SKM-1 (cell line): ENCODE data around the gene DCC.

ENCODE experiments used
- DNase-seq: peaks from one replicate; lab custom pipeline; 2025; ENCODE audit not compliant: unreplicated experiment; lab: John Stamatoyannopoulos, UW

Gene DCC

DNA sequence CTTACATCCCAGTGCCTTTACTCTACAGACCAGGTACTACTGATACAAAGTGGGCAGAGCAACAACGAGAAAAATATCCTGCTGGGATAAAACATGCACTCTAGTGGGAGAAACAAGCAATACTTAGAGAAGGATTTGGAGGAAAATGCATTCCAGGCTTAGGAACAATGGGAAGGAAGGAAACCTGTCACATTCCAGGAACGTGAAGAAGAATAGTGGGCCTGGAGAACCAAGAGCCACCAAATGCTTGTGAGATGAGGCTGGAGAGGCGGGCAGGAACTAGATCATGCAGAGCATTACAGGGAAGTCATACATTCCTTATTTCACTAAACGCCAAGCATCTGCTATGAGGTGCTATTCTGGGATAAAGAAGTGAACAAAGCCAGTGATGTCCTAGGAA lies 342.3 kb downstream of the DCC start:
- no peak for DNase-seq

DNA sequence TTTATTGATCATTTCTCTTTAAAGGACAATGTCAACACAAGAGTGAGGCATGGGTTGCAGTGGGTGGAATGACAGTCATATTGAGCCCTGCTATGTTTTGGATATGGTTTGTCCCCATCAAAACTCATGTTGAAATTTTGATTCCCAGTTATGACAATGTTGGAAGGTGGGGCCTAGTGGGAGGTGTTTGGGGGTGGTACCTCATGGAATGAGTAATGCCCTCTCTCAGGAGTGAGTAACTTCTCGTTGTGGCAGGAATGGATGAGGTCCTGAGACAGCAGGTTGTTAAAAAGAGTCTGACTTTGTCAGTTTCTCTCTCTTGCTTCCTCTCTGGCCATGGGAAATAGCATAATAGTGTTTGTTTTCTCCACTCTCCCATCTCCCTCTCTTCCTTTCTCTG lies 345.3 kb downstream of the DCC start:
- no peak for DNase-seq

DNA sequence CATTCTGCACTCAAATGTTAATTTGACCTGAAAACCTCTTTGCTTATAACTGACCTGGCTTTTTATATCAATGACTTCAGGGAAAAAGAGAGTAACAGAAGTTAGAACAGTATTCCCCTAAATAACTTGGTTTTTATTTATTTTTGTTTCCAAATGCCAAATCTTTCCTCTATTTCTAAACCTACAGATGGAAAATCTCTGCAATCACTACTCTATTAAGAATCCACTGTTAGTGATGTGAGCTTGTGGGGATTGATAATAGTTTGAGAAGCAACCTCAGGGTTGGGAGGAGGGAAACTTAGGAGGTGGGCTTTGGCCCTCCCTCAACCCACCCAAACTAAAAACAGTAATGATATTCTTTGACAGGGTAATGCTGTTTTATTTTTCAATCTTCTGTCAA lies 351.8 kb downstream of the DCC start:
- no peak for DNase-seq

DNA sequence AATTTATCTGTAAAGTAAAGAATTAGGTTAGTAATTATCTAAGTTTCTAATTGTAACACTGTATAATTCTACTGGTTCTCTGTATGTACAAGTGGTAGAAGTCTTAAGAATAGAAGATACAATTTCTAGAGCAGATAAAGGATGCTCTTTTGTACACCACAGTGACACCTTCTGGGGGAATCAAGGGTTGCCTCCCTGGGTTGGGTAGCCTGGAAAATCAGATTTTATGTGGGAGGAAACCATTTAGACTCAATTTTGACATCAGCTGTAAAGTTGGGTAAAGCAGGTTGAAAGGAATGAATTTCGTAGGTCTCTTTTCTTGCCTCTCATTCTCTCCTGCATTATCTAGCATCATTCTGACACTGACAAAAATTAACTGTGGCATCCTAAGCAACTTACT lies 354.8 kb downstream of the DCC start:
- DNase-seq, result no peak

DNA sequence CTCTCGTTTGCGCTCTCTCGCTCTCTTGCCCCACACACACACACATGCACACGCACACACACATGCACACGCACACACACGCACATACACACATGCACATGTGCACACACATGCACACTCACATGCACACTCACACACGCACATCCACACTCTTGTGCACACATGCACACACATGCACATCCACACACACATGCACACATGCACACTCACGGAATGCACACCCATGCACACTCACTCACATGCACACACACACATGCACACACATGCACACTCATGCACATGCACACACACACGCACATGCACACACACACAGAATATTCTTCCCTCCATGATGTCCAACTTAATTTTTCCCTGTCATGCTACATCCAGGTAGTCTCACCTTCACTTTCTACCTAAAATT lies 360.1 kb downstream of the DCC start:
- DNase-seq, result no peak

DNA sequence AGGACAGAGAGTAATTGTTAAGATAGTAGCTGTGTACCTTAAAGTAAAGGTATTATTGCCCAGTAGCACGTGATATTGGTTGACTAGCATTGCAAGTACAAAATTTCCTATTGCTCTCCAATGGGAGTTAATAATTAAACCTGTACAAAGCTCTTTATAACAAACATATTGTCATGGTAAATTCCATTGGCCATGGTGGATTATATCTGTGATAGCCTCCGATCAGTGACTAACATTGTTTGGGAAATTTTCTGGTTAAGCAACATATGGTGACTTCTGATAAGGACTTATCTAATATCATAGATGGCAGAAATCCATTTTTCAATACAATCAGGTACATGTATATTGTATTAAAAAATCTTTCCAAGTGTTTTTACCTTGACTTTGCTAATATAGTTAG lies 360.8 kb downstream of the DCC start:
- DNase-seq, result no peak

DNA sequence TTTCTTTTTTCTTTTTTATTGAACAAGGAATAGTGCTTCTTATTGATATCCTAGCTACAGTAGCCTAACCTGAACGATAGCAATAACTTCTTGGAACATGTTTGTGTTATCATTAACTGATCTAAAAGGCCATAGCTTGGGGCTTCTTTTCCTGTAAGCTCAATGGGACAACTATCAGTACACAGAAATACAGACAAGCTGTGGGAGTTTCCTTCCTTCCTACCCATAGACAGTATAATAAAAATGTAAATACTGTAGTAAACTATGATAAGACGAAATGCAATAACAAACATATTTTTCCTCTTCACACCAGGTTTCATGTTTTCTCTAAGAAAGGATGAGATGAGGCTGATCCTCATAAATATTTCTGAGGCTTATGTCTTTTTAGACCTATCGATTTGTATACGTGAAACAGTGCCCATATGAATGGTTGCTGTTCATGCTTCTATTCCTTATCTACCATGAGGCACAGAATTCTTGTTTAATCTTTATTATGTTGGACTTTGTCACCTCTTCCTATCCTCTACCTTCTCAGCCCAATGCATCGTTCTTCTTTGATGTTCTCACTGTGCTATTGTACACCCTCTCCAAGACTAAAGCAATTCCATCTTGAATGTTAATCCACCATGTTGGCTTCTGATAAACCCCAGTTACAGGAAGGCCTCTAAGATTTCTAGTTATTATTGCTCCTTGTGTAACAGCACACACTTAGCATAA lies 361.4 kb downstream of the DCC start:
- no peak for DNase-seq

DNA sequence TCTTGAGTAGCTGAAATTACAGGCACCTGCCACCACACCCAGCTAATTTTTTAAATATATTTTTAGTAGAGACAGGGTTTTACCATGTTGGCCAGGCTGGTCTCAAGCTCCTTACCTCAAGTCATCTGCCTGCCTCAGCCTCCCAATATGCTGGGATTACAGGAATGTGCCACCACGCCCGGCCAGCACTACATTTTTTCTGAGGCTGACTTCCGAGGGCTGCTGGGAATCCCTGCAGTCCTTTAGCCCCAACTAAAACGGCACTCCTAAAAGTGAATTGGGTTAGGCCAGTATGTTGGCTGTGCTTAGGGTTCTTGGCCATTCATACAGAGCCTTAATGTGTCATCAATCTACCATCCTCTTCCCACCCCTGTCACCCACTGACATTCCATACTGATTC lies 375.4 kb downstream of the DCC start:
- DNase-seq, result no peak

DNA sequence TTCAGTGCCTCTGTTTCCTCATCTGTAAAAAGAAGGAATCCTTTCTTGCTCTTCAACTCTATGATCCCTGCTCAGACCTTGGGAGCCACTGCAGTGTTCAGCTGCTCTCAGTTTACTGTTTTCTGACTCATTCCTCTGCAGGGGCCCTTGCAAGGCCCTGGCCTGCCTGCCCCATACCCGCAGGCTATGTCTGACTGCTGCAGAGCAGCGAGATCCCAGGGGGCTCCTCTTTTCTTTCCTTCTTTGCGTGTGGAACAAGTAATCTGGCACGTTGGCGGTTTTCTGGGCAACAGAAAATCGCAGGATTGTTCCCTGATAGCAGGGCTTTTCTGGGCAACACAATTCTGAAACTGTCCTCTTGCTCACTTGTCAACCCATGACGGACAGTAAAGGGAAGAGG lies 376.0 kb downstream of the DCC start:
- DNase-seq, result no peak

DNA sequence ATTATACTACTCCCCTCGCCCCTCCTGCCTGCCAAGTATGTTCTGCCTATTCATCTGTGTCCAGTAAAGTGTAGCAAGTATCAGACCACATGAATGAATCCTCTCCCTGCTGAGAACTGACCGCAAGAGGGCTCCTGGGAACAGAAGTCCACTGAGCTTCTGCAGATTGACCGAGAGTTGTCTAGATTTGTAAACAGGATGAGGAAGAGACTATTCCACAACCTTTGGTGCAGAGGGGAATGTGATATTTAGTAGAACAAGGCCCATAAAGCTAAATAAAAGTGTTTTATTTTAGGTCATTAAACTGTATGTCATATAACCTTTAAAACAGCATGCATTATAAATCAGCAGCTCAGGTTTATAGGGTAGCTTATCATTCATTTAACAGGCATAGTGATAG lies 377.0 kb downstream of the DCC start:
- DNase-seq, result no peak

DNA sequence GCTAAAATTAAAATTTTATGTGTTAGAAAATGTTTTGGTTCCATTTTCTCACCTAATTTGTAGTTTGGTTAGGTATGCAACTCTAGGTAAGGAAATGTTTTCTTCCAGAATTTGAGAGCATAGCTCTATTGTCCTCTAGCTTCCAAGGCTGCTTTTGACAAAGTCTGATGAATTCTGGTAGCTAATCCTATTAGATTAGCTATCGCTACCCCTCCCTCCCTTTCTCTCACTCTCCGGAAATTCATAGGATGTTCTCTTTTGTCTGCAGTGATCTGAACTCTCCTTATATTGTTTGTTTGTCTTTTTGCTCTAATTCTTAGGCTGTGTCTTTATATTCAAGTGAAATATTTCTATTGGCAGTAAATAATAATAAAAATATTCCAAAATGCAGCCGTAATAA lies 382.9 kb downstream of the DCC start:
- DNase-seq, result no peak

DNA sequence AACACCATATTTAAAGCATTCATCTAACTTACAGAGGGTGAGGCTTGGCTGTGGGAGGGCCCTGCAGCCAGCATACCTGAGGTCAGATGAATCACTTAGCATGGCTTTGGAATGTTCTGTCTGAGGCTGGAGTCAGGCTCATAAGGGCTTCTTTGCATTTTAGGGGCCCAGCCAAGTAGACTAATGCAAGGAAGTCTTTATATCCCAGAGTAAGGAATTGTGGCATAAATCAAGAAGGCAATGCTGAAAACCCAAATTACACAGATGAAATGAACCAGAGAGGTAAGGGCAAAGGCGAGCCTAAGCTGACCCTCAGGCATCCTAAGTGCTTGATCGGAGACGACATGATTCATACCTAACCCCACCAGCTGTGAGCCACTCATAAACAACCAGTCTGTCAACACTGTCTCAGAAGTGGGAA lies 383.6 kb downstream of the DCC start:
- no peak for DNase-seq

DNA sequence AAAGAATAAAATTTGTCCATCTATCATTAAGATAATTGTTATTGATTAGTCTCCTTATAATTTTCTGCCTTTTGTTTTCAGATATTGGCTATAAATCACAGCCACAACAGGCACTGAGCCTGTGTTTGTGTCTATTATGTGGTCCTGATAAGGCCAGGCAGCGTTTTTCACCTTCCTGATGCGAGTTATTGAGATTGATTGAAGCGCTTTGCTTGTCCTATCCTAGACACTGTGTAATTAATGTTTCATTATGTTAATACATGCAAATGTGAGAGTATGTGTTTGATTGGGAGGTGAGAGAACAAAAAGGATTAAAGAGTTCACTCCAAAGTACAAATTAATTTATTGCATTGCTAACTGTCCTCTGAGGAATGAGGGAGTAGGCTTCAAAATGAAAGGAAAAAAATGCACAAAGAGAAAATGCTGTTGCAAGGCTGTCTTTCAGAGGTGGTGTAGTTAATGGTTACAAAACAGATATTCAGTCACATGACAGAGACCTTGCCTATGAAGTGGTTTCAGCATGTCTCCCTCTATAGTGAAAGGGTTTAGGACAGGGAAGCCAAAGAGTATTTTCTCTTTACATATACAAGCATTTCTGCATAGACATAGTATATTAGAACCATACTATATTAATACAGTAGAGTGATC lies 391.1 kb downstream of the DCC start:
- no peak for DNase-seq

DNA sequence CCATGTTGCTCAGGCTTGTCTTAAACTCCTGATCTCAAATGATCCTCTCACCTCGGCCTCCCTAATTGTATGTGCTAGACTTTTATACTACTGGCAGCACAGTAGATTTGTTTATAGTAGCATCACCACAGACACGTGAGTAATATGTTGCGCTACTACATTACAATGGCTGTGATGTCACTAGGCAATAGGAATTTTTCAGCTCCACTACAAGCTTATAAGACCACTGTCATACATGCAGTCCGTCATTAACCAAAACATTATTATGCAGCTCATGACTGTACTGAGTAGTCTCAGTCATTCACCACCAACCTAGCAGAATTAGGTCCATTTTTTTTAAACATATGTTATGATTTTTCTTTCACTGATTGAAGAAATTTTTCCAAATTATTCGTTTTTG lies 398.9 kb downstream of the DCC start:
- no peak for DNase-seq

DNA sequence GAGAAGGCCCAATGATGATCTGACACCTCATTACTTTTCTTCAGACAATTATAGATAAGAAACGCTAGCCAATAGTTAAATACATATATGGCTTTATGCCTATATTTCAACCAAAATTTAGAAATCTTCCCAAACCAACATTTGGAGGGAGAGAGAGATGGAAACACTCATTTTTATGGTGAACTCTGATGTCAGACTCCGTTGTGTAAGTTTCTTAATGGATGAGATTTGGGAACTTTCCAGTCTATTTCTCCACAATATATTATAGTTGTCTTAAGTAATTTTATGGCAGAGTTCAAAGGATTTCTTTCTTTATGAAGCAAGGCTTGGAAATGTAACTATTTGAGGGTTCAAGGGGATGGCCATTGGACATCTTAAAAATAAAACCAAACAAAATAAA lies 407.0 kb downstream of the DCC start:
- DNase-seq, result no peak

DNA sequence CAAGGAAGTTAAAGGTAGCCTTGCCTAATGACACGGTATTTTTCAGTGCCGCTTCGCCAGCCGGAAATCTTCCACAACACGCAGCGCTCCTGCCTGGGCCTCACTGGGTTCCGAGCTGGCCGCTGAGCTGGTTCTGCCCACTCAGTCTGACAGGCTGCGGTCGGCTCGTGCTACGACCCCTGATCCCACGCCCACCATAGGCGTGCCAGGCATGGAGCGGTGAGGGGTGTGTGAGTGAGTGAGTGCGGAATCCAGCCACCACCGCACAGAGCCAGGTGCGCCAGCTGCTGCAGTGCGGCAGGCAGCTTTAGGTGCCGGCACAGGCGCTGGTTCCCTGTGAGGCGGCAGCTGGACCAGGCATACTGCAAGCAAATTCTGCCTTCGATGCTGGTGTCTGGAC lies 407.9 kb downstream of the DCC start:
- DNase-seq, result no peak

DNA sequence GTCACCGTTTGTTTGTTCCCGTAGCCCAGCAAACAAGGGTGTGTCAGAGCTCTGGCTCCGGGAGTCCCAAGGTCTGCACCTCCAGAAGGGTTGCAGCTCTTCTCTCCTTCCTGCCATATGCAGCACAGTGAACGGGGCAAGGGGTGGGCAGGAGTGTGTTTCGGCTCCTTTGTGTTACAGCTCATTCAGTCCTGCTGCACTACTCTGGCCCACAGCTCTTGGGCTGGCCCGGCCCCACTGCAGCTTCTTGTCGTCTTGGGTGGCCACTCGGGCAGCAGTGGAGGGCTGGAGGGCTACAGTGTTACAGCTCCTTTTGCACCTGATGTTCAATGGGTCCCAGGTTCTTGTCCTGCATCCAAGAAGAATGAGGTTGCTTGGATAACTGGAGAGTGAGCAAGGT lies 408.3 kb downstream of the DCC start:
- no peak for DNase-seq

DNA sequence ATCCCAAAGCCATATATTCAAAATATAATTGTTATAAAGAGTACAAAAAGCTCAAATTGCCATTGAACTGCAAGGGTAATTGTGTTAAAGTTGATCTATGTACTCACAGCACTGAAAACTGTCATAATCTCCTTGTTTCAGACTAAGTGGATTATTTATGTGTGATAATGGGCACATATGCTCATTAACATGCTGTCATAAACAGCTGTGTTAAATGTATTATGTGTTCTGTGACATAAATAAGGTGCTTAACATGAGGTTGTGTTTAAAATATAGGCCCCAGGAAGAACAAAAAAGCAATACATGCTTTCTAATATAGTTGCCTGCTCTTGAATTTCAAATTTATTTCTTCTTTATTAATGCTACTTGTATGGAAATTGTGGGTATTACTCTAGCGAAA lies 409.5 kb downstream of the DCC start:
- no peak for DNase-seq

DNA sequence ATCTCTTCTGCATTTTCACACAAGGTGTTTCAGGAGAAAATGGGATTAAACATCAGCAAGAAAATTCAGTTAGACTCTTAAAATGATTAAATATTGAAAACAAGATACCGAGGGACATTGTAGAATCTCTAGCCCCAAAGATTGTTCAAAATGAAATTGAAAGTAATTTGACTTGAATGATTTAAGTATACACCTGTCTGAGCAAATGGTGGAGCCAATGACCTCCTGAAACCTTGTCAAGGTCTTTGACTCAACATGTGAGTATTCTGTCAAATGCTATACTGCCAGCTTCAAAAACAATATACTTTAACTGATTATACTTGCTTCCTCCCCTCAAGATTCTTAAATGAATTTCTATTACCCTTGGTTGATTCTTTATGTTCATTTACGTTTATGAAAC lies 411.0 kb downstream of the DCC start:
- DNase-seq, result no peak

DNA sequence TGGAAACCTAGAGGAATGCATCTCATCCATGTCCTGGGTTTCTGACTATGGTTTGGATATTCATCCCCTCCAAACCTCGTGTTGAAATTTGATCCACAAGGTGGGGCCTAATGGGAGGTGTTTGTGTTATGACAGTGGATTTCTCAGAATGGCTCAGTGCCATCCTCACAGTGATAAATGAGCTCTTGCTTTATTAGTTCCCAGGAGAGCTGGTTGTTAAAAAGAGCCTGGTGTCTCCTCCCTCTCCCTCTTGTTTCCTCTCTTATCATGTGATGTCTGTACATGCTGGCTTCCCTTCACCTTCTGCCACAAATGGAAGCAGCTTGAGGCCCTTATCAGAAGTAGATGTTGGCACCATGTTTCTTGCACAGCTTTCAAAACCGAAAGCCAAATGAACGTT lies 424.3 kb downstream of the DCC start:
- DNase-seq, result no peak

DNA sequence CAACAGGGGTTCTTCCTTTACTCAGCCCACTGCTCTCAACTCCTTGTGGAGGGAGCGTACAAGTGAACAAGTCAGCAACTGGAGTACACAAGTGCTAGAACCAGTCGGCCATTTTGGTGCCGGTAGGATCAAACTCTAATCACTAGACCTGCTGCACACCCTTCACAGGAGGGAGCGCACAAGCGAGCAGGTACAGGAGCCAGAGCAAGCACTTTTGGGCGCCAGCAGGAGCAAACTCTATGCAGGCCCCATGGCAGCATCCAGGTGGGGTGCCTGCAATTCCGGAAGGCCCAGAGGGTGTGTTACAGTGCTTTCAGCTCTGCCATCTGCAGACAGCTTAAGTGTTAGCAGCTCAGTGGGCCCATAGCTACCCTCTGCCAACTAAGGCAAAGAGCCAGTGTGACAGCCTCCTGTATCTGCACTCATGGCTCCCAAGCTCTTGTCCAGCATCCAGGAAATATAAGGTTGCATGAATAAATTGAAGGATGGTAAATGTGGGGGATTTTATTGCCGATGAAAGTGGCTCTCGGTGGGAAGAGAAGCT lies 426.1 kb downstream of the DCC start:
- no peak for DNase-seq

DNA sequence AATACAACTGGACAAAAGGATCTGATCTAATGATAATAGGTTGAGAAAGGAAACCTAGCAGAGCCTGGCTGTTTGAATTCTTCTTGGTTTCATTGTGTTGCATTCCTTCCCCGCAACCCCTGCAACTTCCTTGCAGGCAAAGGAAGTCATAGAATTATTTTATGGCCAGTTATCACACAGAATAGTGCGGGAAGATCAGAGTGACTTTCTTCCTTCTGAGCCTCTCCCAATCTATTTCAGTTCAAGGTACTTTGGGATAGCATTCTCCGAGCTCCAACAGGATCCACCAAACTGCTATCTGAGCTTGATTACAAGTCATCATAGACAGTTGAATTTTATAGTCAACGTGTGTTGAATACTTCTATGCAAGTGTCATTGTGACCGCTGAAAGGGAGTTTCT lies 441.1 kb downstream of the DCC start:
- no peak for DNase-seq

DNA sequence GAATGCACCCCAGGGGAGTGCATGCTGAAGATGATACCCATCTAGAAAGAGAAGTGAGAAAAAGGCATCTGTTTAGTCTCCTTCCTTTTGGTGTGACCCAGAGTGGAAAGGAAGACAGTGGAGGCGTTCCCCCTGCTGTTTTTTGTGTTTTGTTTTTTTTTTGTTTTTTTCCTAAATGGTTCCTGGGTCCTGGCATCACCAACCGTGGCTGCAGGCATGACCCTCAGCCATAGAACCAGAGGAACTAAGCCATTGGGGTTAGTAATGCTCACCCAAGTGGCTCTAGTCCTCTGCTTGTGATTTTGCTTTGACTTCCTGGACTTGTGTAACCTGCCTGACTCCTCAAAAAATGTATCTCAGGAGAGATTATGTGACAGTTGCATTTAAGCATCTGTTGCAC lies 451.3 kb downstream of the DCC start:
- DNase-seq, result no peak
